GM19025 (cell line): ENCODE measurements around the gene EFNA2.

ENCODE experiments used
- ATAC-seq: cut with Tn5 transposase; IDR thresholded peaks from one replicate; pipeline ENCODE4 v1.9.1; 2021; ENCODE audit warnings: mild to moderate bottlenecking, low read depth, moderate library complexity; ENCODE audit not compliant: unreplicated experiment

EFNA2 gene

DNA sequence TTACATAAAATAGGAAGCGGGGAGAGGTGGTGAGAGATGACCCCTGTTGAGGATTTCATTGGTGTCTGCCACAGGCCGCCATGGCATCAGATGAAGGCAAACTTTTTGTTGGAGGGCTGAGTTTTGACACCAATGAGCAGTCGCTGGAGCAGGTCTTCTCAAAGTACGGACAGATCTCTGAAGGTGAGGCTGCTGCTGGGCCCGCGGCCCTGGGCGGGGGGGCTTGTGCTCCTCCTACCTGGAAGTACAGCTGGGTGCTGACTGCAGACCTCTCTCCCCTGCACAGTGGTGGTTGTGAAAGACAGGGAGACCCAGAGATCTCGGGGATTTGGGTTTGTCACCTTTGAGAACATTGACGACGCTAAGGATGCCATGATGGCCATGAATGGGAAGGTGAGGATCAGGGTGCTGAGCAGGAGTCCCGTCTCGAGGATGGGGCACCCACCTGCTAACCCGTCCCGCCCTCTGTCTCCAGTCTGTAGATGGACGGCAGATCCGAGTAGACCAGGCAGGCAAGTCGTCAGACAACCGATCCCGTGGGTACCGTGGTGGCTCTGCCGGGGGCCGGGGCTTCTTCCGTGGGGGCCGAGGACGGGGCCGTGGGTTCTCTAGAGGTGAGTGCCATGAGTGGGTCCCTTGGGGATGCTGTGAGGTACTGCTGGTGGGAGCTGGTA, 14.7 kb upstream of the EFNA2 start:
- no peak for ATAC-seq

DNA sequence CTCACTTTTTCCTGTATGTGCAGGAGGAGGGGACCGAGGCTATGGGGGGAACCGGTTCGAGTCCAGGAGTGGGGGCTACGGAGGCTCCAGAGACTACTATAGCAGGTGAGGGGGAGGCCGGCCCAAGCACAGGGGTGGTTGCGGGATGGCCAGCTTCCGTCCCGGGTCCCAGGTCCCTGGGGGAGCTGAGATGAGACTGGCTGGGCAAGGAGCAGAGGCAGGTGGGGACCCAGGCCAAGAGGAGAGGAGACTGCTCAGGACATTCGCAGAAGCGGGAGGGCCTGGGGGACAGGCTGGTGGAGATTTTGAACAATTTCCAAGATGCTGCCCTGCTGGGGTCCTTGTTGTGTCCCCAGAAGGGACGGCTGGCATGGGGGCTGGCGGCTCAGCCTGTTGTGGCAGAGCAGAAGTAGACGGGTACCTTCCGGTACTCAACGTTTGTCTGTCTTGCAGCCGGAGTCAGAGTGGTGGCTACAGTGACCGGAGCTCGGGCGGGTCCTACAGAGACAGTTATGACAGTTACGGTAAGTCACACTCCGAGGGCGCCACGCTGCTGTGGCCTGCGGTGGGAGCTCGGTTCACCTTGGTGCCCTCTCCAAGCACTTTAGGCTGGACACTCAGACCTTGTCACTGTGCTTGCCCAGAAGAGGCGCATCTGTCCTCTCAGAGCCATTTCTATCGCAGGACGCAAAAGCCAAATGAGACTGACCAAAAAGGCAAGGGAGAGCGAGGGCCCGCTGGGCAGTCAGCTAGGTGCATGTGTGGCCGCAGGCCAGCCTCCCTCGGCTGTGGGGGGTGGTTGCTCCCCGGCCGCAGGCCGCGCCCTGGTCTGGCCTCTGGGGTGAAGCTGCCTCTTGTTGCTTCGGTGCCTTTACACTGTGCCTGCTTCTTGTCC, 13.9 kb upstream of the EFNA2 start:
- no peak for ATAC-seq

DNA sequence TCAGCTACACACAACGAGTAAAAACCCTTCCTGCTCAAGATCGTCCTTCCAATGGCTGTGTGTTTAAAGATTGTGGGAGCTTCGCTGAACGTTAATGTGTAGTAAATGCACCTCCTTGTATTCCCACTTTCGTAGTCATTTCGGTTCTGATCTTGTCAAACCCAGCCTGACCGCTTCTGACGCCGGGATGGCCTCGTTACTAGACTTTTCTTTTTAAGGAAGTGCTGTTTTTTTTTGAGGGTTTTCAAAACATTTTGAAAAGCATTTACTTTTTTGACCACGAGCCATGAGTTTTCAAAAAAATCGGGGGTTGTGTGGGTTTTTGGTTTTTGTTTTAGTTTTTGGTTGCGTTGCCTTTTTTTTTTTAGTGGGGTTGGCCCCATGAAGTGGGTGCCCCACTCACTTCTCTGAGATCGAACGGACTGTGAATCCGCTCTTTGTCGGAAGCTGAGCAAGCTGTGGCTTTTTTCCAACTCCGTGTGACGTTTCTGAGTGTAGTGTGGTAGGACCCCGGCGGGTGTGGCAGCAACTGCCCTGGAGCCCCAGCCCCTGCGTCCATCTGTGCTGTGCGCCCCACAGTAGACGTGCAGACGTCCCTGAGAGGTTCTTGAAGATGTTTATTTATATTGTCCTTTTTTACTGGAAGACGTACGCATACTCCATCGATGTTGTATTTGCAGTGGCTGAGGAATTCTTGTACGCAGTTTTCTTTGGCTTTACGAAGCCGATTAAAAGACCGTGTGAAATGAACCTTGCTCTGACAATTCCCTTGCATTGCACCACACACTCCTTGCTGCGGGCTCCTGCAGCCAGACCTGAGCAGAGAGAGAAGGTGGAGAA, 13.0 kb upstream of the EFNA2 start:
- no peak for ATAC-seq

DNA sequence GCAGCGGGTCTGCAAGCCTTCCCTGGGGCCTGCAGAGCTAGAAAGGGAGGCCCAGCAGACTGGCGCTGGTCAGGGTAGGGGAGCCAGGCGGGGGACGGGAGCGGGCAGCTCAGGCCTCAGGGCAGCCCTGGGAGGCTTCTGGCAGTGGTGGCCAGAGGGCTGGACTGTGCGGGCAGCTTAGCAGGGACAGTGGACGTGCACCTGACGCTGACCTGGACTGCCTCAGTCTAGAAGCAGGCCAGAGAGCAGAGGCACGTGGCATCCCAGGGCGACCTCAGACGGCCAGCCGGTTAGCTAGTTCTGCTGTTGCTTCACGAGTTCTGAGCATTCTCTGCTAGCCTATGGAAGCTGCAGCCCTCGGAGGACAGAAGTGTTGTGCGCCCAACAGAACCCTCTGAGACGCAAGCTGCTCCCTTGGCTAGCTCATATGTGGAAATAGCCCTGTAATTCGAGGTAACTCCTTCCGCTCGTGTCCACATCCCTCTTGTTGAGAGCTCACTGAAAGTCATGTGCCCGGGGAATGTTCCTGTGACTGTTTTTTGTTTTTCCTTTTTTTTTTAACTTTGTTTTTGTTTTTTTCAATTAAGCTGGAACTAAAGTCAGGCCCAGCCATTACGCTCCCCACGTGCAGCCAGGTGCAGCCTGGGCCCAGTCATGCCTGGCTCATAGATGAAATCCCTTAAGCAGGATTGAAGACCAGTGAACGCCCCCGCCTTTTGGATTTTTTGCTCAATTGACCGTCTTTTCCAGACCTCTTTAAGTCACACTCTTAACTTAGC, 12.2 kb upstream of the EFNA2 start:
- no peak for ATAC-seq

DNA sequence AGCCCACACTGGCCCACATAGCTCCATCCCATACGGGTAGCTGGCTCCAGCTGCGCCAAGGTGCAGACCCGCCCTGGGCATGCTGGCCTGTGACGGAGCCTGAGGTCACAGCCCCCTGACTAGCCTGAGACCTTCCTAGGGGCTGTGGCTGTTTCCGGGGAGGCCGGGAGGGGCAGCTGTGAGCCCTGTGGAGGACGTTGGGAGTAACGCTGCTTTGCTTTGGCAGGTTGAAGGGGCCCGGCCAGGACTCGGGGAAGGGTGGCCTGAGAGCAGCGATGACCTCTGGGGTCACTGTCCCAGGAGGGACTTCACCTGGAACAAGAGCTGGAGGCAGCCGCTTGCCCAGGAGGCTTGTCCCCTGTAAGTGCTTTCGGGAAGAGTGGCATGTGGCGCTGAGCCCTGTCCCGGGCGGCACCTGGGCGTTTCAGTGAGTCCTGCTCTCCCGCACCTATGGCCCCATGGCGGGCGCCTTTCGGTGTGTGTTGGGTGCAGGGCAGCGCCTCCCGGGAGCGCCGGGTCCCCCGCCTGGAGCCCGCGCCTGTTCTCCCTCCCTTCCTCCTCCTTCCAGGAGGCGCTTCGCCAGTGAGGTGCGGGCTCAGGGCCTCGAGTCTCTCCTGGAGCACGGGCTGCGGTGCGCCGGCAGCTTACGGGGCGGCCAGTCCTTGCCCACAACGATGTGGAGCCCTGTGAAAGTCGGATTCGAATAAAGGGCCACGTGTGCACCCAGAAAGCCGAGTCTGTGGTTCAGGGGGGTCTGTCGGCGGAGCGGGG, 11.4 kb upstream of the EFNA2 start:
- no peak for ATAC-seq

DNA sequence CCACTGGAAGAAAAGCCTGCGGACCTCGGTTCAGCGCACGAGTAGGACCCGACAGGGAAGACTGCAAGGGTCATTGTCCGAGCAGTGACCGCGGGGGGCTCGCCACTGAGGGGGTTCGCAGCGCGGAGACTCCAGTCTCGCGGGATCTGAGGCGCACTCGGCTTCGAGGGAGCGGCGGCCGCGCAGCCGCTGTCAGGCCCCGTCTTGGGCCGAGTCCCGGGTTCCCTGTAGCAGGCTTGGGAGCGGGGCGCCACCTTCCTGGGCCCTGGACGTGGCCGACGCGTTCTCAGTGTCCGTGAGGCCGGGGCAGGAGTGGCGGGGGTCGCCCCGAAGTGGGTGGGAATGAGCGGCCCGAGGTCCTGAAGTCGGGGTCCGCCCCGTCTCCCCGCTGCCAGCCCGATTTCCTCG, 10.8 kb upstream of the EFNA2 start:
- ATAC-seq = no peak

DNA sequence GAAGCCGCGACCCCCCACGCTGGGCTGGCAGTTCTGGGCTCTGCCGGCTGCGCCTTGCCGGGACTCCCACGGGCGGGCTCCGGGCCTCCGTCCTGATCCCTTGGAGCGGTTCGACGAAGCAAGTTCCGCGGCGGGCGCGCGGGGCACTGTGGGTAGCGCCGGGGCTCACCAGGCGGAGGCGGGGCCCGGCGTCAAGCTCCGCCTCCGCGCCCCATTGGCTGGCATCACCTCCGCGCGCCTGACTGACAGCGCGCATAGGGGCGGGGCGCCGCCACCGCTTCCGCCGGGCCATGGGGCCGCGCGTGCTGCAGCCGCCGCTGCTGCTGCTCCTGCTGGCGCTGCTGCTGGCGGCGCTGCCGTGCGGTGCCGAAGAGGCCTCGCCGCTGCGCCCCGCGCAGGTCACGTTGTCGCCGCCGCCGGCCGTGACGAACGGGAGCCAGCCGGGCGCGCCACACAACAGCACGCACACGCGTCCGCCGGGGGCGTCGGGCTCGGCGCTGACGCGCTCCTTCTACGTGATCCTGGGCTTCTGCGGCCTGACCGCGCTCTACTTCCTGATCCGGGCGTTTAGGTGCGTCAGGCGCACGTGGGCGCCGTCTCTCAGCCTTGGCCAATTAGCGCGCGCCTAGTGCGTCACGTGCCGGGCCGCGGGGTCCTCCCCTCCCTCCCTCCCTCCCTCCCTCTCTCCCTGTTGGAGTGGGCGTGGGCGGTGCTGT, 10.3 kb upstream of the EFNA2 start, which contains the start of gene FAM174C:
Gene FAM174C (plus strand): TSS at position 271 of the 716 bp plus-strand sequence. CDS start 20 bp downstream, at position 291.
- ATAC-seq = peak; percentile 80

DNA sequence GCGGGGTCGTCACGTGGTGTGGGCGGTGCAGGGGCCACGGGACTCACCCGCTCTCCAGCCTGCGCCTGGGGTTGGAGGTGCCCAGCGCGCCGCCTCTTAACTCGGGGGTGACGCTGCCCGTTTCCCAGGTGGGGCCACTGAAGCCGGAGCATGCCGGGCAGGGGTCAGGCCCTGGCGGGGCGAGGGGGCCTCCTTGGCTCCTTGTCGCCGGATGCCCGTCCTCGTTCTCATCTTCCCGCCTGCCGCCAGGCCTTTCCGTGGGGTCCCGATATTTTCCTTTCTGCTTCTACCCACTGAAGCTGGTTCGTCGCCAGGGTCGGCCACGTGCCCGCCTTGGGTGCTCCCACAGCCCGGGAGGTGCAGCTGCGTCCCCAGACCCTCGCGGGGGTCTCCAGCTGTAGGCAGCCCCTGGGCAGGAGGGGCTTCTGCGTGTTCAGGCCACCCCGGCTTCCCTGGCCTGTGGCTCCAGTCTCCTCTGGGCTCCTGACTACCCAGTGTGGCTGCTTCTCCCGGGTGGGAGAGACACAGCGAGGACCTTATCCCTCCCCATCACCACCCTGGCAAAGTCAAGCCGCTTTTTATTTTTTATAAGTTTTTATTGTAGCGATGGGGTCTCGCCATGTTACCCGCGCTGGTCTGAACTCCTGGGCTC, 9.6 kb upstream of the EFNA2 start:
- no peak for ATAC-seq

DNA sequence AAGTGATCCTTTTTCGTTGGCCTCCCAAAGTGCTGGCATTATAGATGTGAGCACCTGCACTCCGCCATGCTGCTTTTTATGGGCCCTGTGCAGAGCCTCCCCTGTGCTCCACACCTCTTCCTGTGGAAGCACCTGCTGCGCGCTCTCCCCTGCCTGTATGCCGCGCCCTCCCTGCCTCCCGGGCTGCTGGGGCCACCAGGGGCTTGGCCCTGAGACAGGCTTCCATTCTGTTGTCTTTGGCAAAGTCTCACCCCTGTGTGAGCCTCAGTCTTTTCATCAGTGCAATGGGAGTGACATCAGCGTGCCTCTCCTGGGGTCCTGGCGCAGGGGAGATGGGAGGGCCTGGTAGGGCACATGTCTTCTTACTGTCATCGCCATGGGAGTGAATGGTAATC, 9.0 kb upstream of the EFNA2 start:
- no peak for ATAC-seq

DNA sequence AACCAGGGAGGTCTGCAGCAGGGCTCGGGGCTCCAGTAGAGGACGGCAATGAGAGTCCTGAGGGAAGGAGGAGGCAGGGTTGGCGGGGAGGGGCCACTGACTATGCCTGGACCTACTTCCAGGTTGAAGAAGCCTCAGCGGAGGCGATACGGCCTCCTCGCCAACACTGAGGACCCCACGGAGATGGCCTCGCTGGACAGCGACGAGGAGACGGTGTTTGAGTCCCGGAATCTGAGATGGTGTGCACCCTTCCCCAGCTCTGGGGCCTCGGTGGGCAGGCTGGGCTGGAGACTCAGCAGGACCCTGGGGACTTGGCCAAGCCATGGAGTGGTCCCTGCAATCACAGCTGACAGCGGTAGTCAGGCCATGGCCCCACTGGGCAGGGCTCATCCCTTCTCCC, 8.6 kb upstream of the EFNA2 start:
- no peak for ATAC-seq

DNA sequence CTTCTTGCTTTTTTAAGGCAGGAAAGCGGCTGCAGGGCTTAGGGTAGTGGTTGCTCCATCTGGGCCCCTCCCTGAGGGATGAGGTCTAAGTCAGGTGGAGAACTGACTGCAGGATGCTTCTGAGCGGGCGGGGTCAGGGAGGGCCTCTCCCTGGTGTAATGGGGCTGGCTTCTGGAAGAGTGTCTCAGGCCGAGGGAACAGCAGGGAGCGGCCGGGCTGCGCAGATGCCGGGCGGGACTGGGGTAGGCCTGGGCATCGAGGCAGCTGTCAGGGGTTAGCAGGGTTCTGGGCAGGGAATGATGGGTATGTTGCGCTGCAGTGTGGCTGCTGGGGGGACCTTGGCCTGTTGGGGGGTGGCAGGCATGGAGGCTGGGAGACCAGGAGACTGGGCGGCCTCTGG, 7.6 kb upstream of the EFNA2 start:
- no peak for ATAC-seq

DNA sequence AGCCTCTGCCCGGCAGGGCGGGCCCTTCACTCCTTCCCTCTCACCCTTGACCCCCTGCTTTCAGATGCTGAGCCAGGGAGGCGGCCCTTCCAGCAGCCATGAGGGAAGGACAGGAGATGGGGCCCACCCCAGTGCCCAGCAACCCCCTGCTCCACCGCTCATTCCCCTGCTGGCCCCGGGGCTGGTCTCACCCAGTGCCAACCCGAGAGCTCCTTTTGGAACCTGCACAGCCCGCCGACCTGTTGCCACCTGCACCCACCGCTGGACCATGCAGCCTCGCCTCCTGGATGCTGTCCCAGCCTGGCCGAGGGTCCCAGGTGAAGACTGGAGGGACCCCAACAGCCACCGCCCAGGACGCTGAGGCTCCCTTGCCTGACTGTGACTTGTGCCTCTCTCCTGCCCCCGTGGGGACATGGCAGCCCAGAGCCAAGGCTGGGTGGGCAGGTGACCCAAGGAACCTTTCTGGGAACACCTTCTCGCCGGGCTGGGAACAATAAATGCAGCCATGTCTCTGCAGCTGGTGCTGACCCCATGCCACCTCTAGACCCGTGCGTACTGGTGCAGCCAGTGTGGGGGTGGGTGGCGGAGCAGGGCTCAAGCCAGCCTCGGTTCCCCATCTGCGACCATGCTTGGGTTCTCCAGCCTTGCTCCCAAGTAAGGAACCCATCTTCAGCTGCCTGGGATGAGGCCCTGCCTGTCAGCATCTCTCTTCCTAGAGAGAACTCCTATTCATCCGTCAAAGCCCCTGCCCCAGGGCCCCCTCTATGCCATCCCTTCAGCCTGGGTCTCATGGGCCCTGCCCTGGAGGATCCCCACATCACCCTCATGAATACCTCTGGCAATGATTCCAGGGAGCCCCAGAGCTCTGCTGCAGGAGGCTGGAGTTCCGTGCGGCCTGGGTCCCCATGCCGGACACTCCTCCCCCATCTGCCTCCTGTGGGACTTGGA, 6.7 kb upstream of the EFNA2 start:
- no peak for ATAC-seq

DNA sequence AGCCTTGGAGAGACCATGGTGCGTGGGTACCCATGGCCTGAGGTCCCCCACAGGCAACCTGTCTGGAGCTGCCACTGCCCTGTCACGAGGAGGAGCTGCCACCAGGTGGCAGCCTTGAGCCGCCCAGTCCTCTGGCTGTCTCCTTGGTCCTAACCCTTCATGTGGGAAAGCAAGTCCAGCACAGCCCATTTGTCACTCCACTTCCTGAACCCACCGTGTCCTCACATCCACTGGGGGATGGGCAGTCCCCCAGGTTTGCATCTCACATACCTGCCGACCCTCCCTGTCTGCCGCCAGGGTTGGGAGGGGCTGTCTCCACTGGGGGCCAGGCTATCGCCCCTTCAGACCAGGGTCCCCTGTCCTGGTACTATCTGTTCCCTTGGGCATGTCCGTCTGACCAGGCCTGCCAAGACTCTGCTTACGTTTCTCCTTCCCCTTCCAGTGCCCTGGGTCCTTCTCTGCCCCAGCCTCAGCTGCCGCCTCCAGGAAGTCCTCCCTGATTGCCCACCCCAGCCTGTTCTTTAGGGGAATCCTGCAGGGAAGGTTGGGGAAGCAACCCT, 5.8 kb upstream of the EFNA2 start:
- ATAC-seq = no peak

DNA sequence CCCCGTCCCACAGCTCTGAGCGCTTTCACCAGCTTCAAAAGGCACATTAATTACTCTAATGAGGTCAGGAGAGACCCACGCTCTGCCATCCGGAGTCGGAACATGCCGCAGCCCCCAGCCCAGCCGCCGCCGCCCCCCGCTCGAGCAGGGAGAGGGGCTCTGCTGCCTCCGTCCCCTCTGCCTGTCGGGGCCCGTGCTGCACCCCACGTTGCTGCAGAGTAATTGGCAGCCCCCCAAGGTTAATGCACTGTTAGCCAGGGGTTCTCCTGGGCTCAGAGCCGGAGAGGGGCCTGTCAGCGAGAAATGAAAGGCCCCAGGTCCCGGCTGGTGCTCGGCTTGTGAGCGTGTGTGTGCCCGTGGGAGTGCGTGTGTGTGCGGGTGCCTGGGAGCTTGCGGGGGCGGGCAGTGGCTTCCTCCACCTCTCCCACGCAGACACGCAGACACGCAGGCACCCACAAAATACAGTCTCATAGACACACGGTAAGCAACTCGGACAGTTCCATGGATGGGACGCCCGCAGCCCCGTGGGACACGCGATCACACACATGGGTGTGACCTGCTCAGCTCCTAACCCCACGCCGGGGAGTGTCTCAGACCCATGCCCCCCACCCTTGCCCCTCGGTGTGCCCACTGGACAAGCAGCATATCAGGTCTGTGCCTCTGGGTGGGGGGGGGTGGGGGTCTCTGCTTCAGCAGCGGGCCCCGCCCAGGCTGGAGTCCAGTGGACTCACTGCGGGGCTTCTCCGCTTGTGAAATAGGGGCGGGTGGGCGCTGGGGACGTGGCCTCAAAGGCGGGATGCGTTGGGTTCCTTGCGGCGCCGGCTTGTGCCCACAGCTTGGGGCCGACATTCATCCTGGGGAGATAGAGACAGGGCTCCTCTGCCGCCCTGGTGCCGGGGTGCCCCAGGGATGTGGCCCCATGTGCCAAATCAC, 4.8 kb upstream of the EFNA2 start:
- ATAC-seq = no peak

DNA sequence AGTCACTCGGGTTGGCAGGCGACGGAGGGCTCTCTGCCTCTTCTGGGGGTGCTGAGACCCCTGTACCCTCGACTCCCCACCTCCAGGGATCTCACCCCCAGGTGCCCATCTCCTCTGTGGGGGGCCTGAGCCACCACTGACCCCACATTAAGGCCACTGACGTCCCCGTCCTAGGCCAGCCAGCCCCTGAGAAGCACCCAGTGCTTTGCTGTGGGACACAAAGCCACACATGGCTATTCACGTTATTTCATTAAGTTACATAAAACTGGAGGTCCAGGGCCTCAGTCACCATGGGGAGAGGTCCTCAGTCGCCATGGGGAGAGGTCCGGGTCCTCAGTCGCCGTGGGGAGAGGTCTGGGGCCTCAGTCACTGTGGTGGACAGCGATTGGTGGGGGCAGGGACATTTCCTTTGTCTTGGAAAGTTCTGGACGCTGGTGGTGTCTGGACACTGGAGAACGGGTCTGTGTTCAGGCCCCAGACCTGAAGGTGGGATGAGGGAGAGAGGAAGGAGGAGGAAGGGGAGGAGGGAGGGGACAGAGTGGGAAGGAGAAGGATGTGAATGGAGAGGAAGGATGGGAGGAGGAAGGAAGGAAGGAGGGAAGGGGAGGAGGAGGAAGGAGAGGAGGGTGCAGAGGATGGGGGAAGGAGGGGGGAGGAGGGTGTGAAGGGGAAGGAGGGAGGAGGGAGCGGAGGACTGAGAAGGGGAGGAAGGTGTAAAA, 3.9 kb upstream of the EFNA2 start:
- ATAC-seq = no peak
